CD14-positive monocyte (primary cell): ENCODE results near the gene MTA1. TPM values are rescaled to one million over a fixed set of nuclear protein-coding genes. Genes with fewer than 3 reads are reported as not detected.

Experiments
- DNase-seq, 3 donors: peaks; one replicate each; pipeline ENCODE4 v3.0.0-alpha.2; 2011 to 2022
- H2AFZ ChIP-seq: 2 replicates; pipeline ENCODE4 v1.6.0; 2012; ENCODE audit warnings: mild to moderate bottlenecking, low read depth, low read length, inconsistent platforms; ENCODE audit not compliant: insufficient read depth, poor library complexity, severe bottlenecking
- H3K27ac ChIP-seq, 2 donors: 1 replicate in 1 of 2; 2 replicates in 1 of 2; pipeline ENCODE4 v1.5.1; 2012 to 2013; ENCODE audit warnings: low read length in 2 of 2, control low read depth in 1 of 2, inconsistent platforms in 1 of 2, low read depth in 1 of 2, mild to moderate bottlenecking in 1 of 2
- H3K27me3 ChIP-seq, 2 donors: one replicate each; pipeline versions ENCODE4 v1.6.0 to v1.6.1; 2011 to 2013; ENCODE audit warnings: low read length in 2 of 2; ENCODE audit not compliant: control insufficient read depth in 2 of 2, insufficient read depth in 2 of 2
- H3K36me3 ChIP-seq, 2 donors: replicated peaks in 1 of 2; 1 replicate in 1 of 2; 2 replicates in 1 of 2; pipeline versions ENCODE4 v1.5.1 to v1.6.1; 2012 to 2013; ENCODE audit warnings: low read length in 2 of 2, control low read depth in 1 of 2, inconsistent platforms in 1 of 2, mild to moderate bottlenecking in 1 of 2; ENCODE audit not compliant: insufficient read depth in 2 of 2, control insufficient read depth in 1 of 2
- H3K4me1 ChIP-seq, 2 donors: 1 replicate in 1 of 2; 2 replicates in 1 of 2; pipeline versions ENCODE4 v1.5.1 to v1.6.1; 2012 to 2013; ENCODE audit warnings: low read length in 2 of 2, control low read depth in 1 of 2, inconsistent platforms in 1 of 2, mild to moderate bottlenecking in 1 of 2, moderate library complexity in 1 of 2; ENCODE audit not compliant: insufficient read depth in 2 of 2, control insufficient read depth in 1 of 2
- H3K4me2 ChIP-seq: replicated peaks from 2 replicates; pipeline ENCODE3; 2012; ENCODE audit warnings: low read length, moderate library complexity, mild to moderate bottlenecking; ENCODE audit not compliant: poor library complexity, severe bottlenecking; ENCODE audit errors: extremely low read depth
- H3K4me3 ChIP-seq, 3 experiments: fragments of 200-600 bp in 1 of 3; sonication (generic) in 1 of 3; replicated peaks in 1 of 3; 1 replicate in 2 of 3; 2 replicates in 1 of 3; pipeline ENCODE4 v1.5.1; 2011 to 2013; ENCODE audit warnings: low read length in 3 of 3, mild to moderate bottlenecking in 3 of 3, control low read depth in 2 of 3, low read depth in 2 of 3, inconsistent platforms in 1 of 3, moderate library complexity in 1 of 3
- H3K79me2 ChIP-seq: 2 replicates; pipeline ENCODE4 v1.6.0; 2012; ENCODE audit warnings: mild to moderate bottlenecking, control low read depth, inconsistent platforms, low read length, moderate library complexity; ENCODE audit not compliant: insufficient read depth
- H3K9ac ChIP-seq: 2 replicates; pipeline ENCODE4 v1.6.0; 2017; ENCODE audit warnings: low read length, mild to moderate bottlenecking; ENCODE audit not compliant: insufficient read depth, poor library complexity, severe bottlenecking
- H3K9me3 ChIP-seq, 2 donors: replicated peaks in 1 of 2; 1 replicate in 1 of 2; 2 replicates in 1 of 2; pipeline versions ENCODE4 v1.5.1 to v1.6.1; 2012 to 2013; ENCODE audit warnings: low read length in 2 of 2, control low read depth in 1 of 2; ENCODE audit not compliant: control insufficient read depth in 1 of 2, insufficient read depth in 1 of 2
- H4K20me1 ChIP-seq: 2 replicates; pipeline ENCODE4 v1.6.0; 2012; ENCODE audit warnings: mild to moderate bottlenecking, low read length, control low read depth, moderate library complexity; ENCODE audit not compliant: insufficient read depth
- H3K27ac Mint-ChIP-seq, 7 donors: one replicate each; pipeline ENCODE4 v1.8.0; 2020; ENCODE audit warnings: mild to moderate bottlenecking in 7 of 7, mixed read lengths in 7 of 7, moderate library complexity in 6 of 7, inconsistent platforms in 2 of 7
- H3K27me3 Mint-ChIP-seq, 3 donors: one replicate each; pipeline ENCODE4 v1.8.0; 2021 to 2022; ENCODE audit warnings: low read depth in 3 of 3, mild to moderate bottlenecking in 3 of 3, mixed read lengths in 3 of 3, moderate library complexity in 3 of 3, inconsistent platforms in 1 of 3
- H3K36me3 Mint-ChIP-seq, 2 donors: one replicate each; pipeline ENCODE4 v1.8.0; 2020; ENCODE audit warnings: mixed read lengths in 2 of 2, inconsistent platforms in 1 of 2, mild to moderate bottlenecking in 1 of 2
- H3K4me1 Mint-ChIP-seq: one replicate; pipeline ENCODE4 v1.8.0; 2020; ENCODE audit warnings: mild to moderate bottlenecking, mixed read lengths
- H3K4me3 Mint-ChIP-seq, 2 donors: one replicate each; pipeline ENCODE4 v1.8.0; 2020; ENCODE audit warnings: mild to moderate bottlenecking in 2 of 2, mixed read lengths in 2 of 2, moderate library complexity in 1 of 2
- H3K9me3 Mint-ChIP-seq, 7 donors: one replicate each; pipeline ENCODE4 v1.8.0; 2020 to 2022; ENCODE audit warnings: mixed read lengths in 7 of 7, mild to moderate bottlenecking in 6 of 7, moderate library complexity in 6 of 7, inconsistent platforms in 2 of 7
- WGBS: methylation state at CpG from one replicate; pipeline ENCODE4 v1.1.5; 2013; ENCODE audit warnings: missing lambda C conversion rate; ENCODE audit not compliant: insufficient coverage; 5-methylcytosine and 5-hydroxymethylcytosine counted together
- intact Hi-C, 2 donors: fragments of 100-400 bp; cut with micrococcal nuclease; formaldehyde crosslinking; loops; one replicate each; pipeline versions ENCODE4 v1.15.0 to v1.15.1; 2023
- polyA plus RNA-seq, 3 donors: library from polyadenylated mRNA; depleted of rRNA in 1 of 3; unstranded in 2 of 3; stranded (reverse) in 1 of 3; fragments of 300-500 nt in 2 of 3; fragments of >200 nt in 1 of 3; fragmentation: Illumina TruSeq in 2 of 3; gene quantifications; 1 replicate in 2 of 3; 2 replicates in 1 of 3; pipeline ENCODE4 v1.2.3, GENCODE V29; 2012 to 2021
- TF ChIP-seq, protein P1 (sequence below): fragments of 200-600 bp; IDR thresholded peaks from one replicate; pipeline ENCODE4 v1.8.0; 2022; ENCODE audit warnings: antibody characterized with exemption, mild to moderate bottlenecking

Gene MTA1
- polyA plus RNA-seq, 3 donors, result 0.91 to 102 (median 2.0) TPM

DNA sequence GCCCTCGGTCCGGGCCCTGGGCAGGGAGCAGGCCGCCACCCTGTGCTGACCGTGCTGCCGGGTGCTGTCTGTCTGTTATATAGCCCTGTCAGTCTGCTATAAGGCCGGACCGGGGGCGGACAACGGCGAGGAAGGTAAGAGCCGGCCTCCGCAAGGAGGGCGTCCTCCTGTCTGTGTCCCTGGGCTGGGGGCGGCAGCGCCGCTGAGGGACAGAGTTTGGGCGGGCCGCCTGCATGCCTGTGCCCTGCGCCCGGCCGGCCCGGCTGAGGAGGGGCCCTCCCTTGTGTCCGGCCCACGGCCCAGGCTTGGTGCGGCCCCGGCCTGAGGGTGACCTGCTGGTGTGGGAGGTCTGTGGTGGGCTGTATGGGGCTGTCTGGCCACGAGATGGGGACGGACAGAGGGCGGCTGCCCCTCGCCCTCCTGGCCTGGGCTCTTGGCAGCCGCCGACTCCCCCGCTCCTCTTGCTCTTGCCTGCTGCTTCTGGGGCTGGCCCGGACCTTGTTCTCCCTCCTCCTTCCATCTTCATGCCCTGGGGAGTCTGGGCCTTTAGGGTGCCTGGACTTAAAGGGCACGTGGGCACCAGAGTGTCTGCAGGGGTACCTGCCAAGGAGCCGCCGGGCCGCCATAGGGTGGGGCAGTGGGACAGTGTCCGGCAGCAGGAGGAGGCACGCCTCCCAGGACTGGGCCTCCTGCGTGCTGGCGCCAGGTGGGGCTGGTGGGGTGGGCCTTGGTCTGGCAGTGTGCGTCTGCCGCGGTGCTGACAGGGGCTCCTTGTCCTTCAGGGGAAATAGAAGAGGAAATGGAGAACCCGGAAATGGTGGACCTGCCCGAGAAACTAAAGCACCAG is 29.9 kb downstream of the MTA1 start:
- Histone ChIP-seq H3K4me2 (no peak overlapping the region), H3K79me2 (no peaks in the 10 kb centered on the region), H3K4me1 (no peaks in the 10 kb centered on the region), H3K27ac (no peak overlapping the region), H3K9me3 (no peaks in the 10 kb centered on the region), H3K4me3 (no peak overlapping the region), H4K20me1 (peaks cover 12% of the 10 kb centered on the region), H3K36me3 (peaks cover 38 to 52% of the 10 kb centered on the region in 2 donors), H3K9ac (no peak overlapping the region), H2AFZ (no peak overlapping the region), H3K27me3 (no peaks in the 10 kb centered on the region)
- Mint-ChIP-seq H3K27ac (peak overlapping the region in 1 of 7 donors; percentile 71), H3K4me1 (no peaks in the 10 kb centered on the region), H3K27me3 (no peaks in the 10 kb centered on the region), H3K4me3 (no peak overlapping the region), H3K36me3 (peaks cover 33 to 64% of the 10 kb centered on the region in 2 donors), H3K9me3 (no peaks in the 10 kb centered on the region)
- no peak for DNase-seq
- intact Hi-C loops, result loop anchor here (2.0 to 10.0 kb wide), 4 partner anchors 41 to 75 kb away; partner anchors contain the start of genes TEDC1 (in 2 of the 2) and TMEM121 (in 1 of the 2)
- TF ChIP-seq, protein P1, sequence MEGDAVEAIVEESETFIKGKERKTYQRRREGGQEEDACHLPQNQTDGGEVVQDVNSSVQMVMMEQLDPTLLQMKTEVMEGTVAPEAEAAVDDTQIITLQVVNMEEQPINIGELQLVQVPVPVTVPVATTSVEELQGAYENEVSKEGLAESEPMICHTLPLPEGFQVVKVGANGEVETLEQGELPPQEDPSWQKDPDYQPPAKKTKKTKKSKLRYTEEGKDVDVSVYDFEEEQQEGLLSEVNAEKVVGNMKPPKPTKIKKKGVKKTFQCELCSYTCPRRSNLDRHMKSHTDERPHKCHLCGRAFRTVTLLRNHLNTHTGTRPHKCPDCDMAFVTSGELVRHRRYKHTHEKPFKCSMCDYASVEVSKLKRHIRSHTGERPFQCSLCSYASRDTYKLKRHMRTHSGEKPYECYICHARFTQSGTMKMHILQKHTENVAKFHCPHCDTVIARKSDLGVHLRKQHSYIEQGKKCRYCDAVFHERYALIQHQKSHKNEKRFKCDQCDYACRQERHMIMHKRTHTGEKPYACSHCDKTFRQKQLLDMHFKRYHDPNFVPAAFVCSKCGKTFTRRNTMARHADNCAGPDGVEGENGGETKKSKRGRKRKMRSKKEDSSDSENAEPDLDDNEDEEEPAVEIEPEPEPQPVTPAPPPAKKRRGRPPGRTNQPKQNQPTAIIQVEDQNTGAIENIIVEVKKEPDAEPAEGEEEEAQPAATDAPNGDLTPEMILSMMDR, result no peak
- WGBS, result 98% methylated on average over 43 of the region's 47 CpGs

DNA sequence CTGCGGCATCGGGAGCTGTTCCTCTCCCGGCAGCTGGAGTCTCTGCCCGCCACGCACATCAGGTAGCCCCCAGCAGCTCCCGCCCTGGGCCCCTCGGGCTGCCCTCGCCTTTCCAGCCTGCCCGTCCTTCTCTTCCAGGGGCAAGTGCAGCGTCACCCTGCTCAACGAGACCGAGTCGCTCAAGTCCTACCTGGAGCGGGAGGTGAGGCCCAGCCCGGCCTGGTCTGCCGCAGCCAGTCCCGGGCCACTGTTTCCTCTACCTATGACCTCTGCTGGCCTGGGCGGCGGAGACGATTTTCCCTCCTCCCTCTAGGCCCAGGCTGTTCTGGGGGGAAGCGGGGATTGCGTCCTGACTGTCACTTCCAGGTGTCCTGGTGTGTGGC is 30.5 kb downstream of the MTA1 start:
- Mint-ChIP-seq H3K36me3 (peaks cover 38 to 71% of the 10 kb centered on the region in 2 donors), H3K4me3 (no peak overlapping the region), H3K27me3 (no peaks in the 10 kb centered on the region), H3K9me3 (no peaks in the 10 kb centered on the region), H3K4me1 (no peaks in the 10 kb centered on the region), H3K27ac (no peak overlapping the region)
- H3K36me3 ChIP-seq, result peaks cover 39 to 55% of the 10 kb centered on the region in 2 donors
- no peak overlapping the region for H2AFZ ChIP-seq
- intact Hi-C loops, result no loop called here
- TF ChIP-seq, protein P1, result no peak
- H3K4me2 ChIP-seq, result no peak overlapping the region
- H3K27me3 ChIP-seq, result no peaks in the 10 kb centered on the region
- H3K9ac ChIP-seq, result no peak overlapping the region
- H3K4me3 ChIP-seq, result no peak overlapping the region
- no peak overlapping the region for H3K27ac ChIP-seq
- 94% methylated on average over 15 of the region's 22 CpGs for WGBS
- no peaks in the 10 kb centered on the region for H3K4me1 ChIP-seq
- no peaks in the 10 kb centered on the region for H3K79me2 ChIP-seq
- no peak for DNase-seq
- H4K20me1 ChIP-seq, result peaks cover 12% of the 10 kb centered on the region
- H3K9me3 ChIP-seq, result no peaks in the 10 kb centered on the region
